Activated T-cell treated with anti-CD3 and anti-CD28 coated beads for 4 hours (primary cell): Measurements from ENCODE around the gene COL10A1.

ENCODE experiments used
- DNase-seq: peaks from one replicate; pipeline ENCODE4 v3.0.0-alpha.2; 2020

Gene COL10A1

DNA sequence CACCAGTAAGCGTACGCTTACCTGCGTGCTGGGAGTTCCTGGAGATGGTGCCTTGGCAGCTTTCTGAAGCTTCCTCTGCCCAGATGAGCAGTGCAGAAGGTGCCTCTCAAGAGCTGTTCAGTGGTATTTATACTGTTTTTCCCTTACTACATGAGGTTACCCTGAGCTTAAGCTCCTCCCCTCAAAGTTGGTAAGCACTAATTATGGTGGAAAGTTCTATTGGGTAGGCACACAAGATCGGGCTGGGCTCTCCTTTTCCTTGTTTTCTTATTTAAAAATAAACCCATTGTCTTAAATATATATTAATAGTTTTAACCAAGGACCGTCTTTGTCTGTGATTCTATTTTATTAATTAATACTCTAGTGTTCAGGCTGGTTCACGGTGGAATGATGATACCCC is at the start of gene COL10A1:
Gene COL10A1, minus strand, starts transcription at position 101 of the 400 bp plus-strand sequence. CDS start 640 bp downstream, outside the sequence.
- DNase-seq: no peak

DNA sequence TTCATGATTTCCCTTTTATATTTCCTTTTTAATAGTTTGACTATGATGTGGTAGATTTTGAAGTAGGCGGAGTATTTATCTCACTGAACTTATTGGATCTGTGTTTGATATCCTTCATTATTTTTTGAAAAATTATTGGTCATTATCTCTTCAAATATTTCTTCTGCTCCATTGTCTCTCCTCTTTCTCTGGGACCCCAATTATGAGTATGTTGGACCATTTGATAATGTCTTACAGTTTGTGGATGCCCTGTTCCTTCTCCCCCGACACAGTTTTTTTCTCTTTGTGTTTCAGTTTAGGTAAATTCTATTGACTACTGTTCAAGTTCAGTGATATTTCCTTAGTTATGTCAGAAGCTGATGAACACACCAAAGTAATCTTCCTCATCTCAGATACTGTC is 49.4 kb upstream of the COL10A1 start:
- no peak for DNase-seq

DNA sequence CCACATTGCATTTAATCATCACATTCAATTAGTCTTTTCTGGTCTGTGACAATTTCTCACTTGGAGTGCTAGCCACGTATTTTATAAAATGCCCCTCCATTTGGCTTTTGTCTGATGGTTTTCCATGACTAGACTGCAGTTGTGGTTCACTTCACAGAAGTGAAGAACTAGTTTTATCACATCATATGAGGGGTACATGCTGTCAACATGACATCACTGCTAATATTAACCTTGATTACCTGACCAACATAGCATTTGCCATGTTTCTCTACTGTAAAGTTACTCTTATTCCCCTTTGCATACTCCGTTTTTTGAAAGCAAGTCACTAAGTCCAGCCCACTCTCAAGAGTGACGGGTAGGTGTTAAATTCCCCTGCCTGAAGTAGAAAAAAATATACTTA is 48.0 kb upstream of the COL10A1 start:
- no peak for DNase-seq

DNA sequence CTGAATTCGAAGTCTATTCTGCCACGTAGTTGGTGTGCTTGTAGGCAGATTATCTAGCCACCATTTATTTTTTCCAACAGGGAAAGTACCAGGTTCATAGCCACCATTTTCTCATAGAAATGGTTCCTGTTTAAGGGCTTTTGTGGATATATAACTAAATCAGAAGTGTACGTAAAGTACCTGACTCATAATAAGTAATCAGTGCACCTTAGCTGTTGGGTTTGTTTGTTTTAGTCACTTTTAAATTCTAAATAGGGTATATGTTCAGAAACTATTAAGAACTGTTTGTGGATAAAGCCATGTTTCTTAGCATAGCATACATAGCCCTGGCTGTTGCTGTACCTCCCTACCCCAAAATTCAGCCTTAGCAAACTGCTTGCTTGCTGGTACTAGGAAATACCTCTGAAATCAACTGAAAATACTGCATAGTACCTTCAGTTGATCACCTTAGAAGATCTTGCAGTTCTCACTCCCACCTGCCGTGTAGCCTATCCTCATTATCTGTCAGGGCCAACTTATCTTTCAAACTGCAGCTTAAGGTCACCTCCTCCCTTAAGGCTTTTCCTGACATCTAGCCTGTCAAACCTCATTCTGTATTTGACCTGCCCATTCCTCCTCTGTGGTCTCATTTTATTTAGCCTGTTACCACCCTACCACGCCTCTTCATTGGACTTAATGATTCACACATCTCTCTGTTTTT is 44.6 kb upstream of the COL10A1 start:
- no peak for DNase-seq

DNA sequence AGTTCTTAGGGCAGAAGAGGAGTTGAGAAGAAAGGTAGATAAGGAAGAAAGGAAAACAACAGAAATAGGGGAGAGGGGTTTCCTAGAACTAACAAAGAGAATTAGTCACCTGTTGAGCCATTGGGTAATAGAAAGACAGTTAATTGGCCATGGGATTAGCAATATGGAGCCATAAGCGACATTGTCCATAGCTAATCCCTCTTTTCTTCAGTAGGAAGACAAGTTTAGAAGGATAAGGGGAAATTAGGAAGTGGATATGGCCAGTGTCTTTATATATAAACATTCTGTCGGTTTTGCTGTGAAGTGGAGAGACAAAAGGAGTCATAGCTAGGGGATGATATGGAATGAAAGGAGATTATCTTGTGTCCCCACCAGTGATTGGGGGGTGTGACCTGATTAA is 43.9 kb upstream of the COL10A1 start:
- no peak for DNase-seq

DNA sequence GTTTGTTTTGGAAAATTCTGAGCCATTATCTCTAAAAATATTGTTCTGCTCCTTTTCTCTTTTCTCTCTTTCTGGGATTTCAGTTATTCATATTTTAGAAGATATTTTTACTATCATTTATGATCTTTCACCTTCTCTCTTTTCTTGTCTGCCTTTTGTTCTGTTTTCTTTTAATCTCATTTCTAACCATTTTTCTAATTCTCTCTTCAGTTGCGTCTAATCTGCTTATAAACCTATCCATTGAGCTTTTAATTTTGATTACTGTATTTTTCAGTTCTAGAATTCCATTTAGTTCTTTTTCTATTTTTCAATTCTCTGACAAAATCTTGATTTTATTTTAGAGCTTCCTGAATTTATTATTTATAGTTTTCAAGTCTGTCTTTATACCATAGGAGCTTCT is 42.2 kb upstream of the COL10A1 start:
- DNase-seq: no peak

DNA sequence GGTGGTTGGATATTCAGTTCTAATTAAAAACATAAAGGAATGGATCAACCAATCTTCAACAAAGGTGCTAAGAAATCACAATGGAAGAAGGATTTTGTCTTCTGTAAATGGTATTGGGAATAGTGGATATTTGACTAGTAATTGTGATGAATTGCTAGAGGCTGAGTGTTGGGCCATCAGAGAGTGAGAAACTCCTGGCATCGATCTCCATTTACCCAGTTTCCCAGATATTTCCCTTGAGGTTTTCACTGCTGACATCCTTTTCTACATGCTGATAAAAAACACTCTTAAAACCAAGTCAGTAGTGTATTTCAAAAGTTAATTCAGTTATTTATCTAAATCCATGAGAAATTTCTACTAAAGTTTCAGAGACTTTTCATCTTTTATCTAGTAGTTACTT is 40.4 kb upstream of the COL10A1 start:
- DNase-seq: no peak

DNA sequence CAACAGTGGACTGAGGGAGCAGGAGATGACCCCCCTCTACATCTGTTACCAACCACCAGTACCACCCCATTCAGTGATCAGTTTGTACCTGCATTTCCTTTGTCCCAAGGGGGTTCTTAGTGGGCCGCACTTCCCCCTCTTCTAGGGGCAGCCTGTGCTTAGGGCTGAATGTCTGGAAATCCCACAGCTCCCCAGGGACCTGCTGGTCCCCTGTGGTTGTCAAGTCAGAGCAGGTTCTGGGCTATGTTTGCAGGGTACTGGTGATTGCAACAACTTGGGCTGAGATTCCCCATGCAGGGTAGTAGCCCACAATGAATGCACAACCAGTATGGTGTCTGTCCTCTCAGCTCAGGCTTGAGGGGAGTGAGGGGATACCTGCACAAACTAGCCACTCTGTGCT is 39.7 kb upstream of the COL10A1 start:
- DNase-seq: no peak

DNA sequence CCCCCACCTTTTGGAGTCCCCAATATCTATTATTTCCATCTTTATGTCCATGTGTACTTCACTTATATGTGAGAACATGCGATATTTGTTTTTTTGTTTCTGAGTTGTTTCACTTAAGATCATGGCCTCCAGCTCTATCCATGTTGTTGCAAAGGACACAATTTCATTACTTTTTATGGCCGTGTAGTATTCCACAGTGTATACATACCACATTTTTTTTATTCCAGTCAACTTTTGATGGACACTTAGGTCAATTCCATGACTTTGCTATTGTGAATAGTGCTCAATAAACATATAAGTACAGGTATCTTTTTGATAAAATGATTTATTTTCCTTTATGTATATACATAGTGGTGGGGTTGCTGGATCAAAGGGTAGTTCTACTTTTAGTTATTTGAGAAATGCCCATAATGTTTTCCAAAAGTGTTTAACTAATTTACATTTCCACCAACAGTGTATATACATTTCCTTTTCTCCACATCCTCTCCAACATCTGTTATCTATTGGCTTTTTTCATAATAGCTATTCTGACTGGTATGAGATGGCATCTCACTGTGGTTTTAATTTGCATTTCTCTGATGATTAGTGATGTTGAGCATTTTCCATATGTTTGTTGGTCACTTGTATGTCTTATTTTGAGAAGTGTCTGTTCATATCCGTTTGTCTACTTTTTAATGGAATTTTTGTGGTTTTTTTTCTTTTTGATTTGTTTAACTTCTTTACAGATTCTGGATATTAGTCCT is 34.0 kb upstream of the COL10A1 start:
- no peak for DNase-seq

DNA sequence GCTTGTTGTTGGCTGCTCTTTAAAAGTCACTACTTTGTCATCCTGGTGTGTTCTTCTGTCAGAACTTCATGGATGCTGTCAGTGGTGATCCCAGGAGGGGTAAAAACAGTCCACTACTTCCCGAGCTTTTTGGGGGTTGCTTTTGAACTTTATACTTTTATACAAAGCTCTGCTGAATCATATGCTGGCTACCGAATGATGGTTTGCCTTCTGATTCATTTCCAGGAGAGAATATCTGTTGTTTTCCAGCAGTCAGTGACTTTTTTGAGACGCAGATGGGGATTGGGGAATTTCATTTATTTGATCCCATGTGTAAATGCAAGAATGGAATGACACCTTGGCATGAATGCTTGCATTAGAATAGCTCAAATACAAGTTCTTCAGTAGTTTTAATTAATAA is 32.7 kb upstream of the COL10A1 start:
- no peak for DNase-seq

DNA sequence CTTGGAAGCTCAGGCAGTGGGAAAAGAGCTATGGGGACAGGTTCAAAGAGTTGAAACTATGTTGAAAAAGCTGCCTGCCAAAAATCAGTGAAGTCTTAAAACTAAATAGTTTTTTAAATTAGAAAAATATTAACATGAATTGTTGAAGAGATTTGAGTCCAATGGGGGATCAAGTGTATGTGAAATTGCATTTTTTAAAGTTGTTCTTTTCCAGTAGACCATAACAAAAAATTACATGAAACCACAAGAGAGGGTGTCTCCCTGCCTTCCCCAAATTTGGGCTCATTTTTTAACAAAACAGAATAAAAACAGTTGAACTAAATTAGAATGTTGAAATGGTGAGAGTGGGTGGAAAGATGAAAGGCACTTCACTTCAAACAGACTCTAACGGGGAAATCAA is 31.5 kb upstream of the COL10A1 start:
- no peak for DNase-seq

DNA sequence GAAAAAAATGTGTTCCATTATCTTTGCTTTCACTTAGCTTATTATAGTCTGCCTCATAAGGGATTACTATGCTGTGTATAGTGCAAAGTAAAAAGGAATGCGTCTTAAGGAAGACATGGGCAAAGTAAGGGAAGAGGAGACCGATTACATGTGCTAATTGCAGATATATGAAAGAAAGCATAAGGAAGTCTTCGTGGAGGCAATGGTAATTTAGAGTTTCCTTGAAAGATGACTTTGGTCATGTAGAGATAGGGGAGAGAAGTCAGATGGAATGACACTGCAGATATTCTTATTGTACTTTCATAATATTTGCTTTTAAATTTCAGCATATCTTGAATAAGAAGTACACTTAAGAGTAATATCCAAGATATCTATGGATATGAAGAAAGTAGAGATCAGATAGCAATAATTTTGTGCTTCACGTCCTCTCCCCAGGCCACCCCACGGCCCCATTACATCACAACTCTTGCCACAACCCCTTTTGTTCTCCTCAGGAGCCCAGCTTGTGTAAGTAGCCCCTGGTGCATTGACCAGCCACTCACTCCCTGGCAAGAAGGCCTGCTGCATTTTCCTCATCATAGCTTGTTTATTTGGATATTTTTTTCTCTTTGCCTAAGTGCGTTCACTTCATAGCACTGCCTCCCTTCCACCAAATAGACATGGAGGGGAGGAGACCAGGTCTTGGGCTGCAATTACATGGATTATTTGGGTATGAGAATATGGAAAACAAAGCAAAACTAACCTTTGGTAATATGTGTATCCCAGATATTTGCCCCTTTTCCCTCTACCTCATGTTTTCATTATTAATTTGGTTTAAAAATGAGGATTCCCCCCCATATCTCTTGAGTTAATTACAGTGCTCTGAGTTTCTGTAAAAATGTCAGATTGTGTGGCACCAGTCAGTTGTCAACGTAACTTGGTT is 30.7 kb upstream of the COL10A1 start:
- DNase-seq: no peak

DNA sequence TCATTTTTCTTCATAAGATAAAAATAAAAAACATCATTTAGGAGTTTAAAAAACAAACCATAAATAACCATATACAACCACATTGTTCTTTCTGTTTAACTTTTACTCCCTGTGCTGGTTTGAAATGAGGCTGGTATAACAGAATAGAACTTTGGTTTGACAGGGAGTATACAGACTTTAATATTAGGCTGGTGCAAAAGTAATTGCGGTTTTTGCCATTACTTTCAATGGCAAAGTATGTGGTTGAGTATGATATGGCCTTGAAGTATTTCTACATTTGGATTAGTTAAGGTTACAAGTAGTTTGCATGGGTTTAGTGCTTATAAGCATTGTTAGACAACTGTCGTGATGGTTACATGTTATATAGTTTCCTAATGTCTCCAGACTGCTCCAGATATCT is 29.0 kb upstream of the COL10A1 start:
- no peak for DNase-seq

DNA sequence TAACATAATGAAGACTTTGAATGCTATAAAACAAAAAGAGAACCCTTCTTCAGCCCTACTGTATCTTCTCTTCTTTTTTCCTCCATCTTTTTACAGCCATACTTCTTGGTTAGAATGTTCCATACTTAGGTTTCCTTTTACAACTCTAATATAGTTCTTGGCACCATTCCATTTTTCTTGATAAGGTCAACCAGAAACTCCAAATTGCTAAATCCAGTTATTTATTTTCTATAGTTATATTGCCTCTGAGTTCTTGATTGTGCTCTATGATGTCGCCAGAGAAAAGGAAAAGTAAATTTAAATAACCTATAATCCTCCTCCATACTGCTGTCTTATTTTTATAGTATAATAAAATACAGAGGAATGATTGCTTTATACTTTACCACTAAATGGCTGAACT is 26.7 kb upstream of the COL10A1 start:
- no peak for DNase-seq

DNA sequence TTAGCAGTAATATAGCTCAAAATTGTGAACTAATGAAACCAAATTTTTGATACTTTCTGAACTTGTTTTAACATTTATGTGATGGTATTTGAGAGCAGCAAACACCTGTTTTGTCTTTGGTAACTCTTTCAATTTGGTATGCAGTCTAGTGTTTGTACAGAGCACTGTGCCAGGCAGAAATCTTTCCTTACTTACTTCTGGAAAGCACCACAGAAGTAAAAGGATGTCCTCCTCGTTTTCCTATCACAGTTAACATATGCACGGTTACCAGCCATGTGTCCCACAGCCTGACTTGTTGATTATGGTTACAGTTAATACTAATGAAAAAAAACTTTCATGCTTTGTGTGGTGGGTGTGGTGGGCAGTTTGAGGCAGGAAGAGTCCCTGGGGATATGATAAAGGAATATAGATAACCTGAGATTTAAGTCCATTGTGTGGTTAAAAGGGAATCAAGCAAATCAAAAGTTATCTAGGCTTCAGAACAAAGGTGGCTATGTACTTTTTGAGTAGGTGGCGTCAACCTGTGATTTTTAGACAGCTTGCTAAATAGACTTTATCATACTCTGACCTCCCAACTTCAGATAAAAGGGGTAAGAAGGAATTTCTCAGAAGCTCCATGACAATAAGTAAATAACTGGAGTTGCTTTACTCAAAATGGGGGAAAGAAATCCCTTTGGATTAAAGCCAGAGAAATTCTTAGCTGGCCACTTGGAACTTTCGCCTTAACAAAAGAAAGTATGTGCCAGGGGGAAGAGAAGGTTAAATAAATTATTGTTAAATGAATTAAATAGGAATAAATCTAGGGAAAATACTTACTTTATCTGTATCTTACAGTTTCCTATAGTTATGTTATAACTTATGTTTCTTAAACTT is 20.1 kb upstream of the COL10A1 start:
- no peak for DNase-seq

DNA sequence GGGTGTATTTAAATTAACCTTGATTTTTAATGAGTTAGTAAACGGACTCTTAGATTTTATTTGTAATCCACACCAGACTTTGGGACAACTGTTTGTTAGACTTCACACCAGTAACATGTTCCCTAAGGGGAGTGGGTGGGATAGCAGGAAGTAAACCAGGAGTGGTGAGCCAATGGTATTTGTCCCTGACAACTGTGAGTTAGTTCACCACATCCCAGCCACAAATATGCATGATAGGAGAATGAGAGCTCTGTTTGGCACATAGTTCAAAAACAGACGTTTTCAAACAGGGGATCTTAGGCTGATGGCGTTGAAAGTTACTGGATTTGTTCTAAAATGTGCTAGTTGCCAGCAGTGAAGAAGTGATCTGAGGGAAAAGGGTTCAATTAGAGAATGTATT is 18.7 kb upstream of the COL10A1 start:
- no peak for DNase-seq

DNA sequence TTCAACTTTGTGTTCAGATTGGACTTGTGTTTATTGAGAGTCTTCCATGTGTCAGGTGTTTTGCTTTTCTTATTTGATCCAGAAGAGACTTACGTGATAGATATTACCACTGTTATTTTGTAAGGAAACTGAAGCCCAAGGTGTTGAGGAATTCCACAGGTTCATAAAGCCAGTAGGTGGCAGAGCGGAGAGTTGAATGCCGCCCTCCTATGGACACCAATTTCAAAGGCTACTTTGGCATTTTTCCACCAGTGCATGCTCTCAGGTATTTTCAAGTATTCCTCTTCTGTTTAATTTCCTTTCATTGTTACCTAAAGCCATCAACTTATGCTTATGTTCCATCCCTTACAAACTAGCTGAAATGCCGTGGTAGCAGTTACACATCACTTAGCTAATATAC is 14.0 kb upstream of the COL10A1 start:
- no peak for DNase-seq

DNA sequence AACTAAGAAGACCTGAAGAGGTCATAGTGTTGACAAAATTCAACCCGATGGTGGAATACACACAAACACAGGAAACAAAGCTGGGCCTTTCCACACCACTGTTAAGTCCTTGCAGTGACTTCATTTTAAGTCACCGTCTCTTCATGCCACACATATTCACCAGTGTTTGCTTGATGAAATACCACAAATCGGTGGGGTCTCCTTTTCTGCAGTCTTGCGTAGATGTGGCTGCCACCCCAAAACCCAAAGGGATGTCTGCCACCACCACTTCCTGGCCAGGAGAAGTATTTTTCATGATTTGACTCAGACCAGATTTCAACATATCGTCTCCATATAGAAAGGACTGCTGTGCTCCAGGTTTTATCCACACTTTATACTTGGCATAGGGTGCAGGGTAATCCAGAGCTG is 11.0 kb upstream of the COL10A1 start:
- DNase-seq: no peak

DNA sequence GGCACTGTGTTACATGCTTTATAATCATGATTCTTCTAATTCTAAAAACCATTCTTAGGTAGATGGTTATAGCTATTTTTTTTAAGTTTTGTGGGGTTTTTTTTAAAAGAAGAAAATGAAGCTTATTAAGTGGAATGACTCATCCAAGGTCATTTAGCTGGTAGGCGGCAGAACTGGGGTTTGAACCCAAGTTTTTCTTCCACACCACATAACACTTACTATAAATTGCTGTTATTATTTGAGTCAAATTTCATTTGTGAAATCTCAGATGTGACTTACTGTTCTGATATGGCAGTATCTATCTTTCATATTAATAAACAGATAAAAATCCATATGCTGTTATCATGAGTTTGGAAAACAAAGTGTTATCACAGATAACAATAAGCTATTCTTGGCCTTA is 10.4 kb upstream of the COL10A1 start:
- no peak for DNase-seq

DNA sequence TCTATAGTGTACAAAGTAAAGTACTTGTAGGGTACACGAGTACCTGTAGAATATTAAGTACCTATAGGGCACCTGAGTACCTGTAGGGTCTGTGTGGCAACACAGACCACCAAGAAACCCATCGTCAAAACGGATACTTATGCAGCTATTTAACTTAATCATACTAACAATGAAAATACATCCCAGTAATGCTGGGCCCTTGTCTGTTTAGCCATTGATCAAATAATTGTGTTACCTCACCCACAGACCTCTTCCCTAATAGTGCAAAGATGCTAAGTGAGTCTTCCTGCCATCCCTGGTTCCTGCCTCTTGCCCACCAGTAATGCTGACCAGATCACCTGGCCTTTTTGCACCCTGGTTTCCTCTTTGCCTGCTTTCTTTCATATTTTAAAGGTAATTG is 7.5 kb upstream of the COL10A1 start:
- DNase-seq: no peak

DNA sequence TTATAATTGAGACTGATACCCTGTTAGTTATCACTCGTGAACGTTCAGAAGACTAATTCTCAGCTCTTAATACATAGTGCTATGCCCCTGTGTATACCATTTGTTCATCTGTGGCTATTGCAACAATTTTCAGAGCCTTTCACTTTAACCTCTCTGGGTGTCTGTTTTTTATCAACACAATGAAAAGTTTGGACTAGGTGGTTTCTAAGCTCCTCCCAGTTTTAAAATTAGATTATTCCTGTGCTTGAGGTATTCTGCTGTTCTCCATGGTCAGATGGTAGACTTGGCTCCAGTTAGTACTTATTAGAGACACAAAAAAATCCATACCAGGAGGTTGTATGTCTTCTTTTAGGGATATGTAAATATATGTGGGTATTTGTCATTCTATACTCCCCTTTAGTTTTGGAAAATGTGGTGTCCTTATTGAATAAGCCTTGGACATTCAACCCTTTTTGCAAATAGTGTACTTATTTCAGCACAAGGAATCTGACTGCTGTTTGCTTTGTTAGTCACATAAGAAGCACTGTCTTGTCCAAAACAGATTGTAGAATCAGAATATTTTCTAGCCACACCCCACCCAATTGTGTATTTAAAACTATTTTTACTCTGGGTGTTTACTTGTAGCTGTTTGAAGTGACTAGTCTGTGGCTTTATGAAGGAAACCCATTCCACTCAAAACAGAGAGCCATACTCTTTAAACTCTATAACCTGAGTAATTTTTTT is 2.0 kb upstream of the COL10A1 start:
- DNase-seq: no peak

DNA sequence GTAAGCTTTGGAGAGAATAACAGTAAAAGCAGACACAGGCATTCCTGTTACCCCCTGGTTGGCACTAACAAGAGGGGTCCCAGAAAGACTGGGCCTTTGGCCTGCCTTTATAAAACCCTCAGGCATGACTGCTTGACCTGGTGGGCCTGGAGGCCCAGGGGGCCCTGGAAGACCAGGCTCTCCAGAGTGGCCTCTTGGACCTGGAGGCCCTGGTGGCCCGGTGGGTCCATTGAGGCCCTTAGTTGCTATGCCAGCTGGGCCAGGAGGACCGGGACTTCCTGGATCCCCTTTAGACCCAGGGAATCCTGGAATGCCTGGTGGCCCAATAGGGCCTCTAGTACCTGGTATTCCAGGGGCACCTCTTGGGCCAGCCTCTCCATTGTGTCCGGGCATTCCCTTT is 5.5 kb downstream of the COL10A1 start:
- DNase-seq: no peak
